Stimulated activated CD4-positive, alpha-beta T cell treated with anti-CD3 and anti-CD28 coated beads, Interleukin-15, amount 100 ng/mL, for 24 hours (primary cell): ENCODE results near the gene RSL1D1.
A peak's percentile ranks its signal among the peaks of the same experiment; 100 is the strongest.
"Not testable (repeated sequence)": the region's sequence is repeated elsewhere in the genome, so short reads cannot be mapped to it uniquely, and the experiment has no call there.

ENCODE experiments used
- DNase-seq: peaks from one replicate; pipeline ENCODE4 v3.0.0-alpha.2; 2020

Gene RSL1D1

DNA sequence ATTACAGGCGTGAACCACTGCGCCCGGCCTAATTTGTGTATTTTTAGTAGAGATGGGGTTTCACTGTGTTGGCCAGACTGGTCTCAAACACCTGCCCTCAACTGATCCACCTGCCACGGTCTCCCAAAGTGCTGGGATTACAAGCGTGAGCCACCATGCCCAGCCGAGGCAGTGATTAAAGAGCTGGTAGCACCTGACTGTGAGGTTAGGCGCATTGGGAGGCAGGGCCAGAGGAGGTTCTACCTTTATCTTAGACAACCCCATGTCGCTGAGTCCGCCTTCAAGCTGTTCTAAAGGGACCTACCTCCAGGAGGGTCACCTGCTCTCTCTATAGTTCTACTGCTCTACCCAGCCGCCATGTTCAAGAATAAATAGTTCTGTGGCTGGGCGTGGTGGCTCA is 8.1 kb downstream of the RSL1D1 start:
- DNase-seq = no peak

DNA sequence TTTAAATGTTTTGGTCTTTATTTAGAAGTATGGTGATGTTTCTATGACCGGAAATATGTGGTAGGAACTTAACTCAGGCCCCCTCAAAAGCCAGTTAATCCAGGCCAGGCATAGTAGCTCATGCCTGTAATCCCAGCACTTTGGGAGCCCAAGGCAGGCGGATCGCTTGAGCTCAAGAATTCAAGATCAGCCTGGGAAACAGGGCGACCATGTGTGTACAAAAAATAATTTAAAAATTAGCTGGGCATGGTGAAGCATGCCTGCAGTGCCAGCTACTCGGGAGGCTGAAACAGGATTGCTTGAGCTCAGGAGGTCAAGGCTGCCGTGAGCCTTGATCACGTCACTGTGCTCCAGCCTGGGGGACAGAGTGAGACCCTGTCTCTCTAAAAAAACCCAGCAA is 10.3 kb downstream of the RSL1D1 start:
- DNase-seq = no peak

GRCh38 chr16:11836650-11837244 is 14.6 kb downstream of the RSL1D1 start:
- no peak for DNase-seq

GRCh38 chr16:11835891-11836649 is 15.3 kb downstream of the RSL1D1 start:
- no peak for DNase-seq

- no peak for DNase-seq
These were observed 16.0 kb downstream of the RSL1D1 start for GRCh38 chr16:11835309-11835708.

DNA sequence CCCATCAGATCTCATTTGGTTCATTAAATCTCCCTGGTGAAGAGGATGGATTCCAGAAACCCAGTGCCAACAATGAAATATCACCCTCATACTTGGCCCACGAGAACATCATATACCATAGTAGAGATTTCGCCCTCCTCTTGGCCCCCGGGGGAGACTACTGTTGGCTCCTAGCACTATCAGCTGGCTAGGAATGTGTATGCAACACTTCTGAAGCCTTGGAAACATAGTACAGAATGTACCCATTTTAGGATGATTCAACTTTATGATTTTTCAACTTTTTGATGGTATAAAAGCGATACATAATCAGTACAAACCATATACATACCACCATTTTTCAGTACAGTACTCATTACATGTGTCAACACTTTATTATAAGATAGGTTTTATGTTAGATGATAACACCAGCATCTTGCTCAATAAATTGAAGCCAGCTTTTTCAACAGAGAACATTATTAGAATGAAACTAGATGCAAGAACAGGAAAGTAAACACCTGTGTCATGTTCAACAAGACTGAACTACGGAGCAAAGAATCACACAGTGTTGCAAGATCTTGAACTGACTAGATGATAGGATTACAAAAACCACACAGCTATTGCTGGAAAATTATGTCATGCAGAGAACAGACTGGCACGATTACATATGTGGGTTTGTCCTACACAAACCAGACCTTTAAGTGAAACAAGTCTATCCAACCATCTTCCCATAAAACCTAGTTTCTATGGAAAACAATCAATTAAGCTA is 17.2 kb downstream of the RSL1D1 start:
- DNase-seq = no peak

DNA sequence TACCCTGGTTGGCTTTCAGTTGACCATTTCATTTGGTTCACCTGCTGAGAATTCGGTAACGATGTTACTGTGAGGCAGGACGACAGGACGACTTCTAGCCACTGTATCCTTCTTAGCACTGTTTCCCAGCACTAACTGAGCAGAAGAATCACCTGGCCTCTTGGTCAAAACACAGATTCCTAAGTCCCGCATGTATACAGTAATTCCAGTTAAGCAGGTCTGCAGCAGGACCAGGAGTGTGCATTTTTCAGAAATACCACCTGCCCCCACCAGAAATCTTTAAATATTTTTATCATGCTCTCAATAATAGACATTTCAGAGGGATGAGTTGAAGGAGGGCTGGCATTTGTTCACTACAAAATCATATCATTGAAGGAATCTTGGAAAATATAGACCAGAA is 22.6 kb downstream of the RSL1D1 start:
- no peak for DNase-seq

GRCh38 chr16:11825520-11826165 is 25.7 kb downstream of the RSL1D1 start:
- not testable (repeated sequence) for DNase-seq

GRCh38 chr16:11824362-11824761 is 27.0 kb downstream of the RSL1D1 start:
- no peak for DNase-seq

- DNase-seq = not testable (repeated sequence)
These were observed 27.7 kb downstream of the RSL1D1 start for GRCh38 chr16:11823645-11824044.

GRCh38 chr16:11819798-11820197 is 31.5 kb downstream of the RSL1D1 start:
- DNase-seq = no peak

DNA sequence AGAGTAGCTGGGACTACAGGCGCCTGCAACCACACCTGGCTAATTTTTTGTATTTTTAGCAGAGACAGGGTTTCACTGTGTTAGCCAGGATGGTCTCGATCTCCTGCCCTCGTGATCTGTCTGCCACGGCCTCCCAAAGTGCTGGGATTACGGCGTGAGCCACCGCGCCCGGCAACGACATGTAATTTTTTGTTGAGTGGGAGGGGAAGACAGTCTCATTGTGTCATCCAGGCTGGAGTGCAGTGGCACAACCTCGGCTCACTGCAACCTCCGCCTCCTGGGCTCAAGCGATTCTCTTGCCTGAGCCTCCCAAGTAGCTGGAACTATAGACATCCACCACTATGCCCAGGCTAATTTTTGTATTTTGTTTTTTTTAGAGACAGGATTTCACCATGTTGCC is 32.4 kb downstream of the RSL1D1 start:
- DNase-seq = not testable (repeated sequence)

- no peak for DNase-seq
These were observed 35.2 kb downstream of the RSL1D1 start for GRCh38 chr16:11816123-11816522.

GRCh38 chr16:11814800-11815199 is 36.5 kb downstream of the RSL1D1 start:
- not testable (repeated sequence) for DNase-seq

GRCh38 chr16:11806721-11807120 is 44.6 kb downstream of the RSL1D1 start:
- no peak for DNase-seq

GRCh38 chr16:11805556-11805955 is 45.8 kb downstream of the RSL1D1 start:
- DNase-seq = no peak

DNA sequence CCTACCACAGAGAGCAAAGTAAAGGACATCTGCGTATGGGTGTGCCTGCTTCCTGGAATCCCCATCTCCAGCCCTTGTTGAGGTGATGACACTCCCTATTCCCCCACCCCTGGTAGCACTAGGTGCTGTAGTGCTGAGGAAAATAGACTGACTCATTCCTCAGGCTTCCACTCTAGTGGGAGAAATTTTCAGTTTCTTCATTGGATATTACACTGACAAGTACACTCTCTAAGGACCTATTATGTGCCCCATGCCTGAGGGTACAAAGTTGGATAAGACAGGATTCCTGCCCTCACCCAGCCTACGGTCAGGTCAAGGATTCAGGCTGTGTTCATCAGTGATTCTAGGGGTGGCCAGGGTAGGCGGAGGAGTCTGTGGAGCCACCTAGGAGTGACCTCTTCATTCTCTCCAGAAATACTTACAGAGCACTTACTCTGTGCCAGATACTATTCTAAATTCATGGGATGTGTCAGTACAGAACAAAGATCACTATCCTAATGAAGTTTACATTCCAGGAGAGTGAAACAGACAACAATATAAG is 49.8 kb downstream of the RSL1D1 start:
- DNase-seq = no peak

GRCh38 chr16:11800382-11800718 is 51.0 kb downstream of the RSL1D1 start:
- no peak for DNase-seq

GRCh38 chr16:11799509-11800381 is 51.6 kb downstream of the RSL1D1 start:
- DNase-seq = peak; percentile 23

DNA sequence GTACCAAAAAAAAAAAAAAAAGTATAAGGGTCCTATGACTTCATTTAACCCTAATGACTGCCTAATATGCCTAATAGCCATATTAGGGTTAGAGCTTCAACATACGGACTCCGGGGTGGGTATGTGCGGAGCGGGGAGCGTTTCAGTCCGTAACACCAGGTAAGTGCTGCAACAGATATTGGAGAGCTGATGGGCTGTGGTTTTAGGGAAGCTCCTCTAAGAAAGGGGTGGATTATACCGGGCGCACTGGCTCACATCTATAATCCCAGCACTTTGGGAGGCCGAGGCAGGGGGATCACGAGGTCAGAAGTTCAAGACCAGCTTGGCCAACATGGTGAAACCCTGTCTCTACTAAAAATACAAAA is 52.3 kb downstream of the RSL1D1 start:
- no peak for DNase-seq

DNA sequence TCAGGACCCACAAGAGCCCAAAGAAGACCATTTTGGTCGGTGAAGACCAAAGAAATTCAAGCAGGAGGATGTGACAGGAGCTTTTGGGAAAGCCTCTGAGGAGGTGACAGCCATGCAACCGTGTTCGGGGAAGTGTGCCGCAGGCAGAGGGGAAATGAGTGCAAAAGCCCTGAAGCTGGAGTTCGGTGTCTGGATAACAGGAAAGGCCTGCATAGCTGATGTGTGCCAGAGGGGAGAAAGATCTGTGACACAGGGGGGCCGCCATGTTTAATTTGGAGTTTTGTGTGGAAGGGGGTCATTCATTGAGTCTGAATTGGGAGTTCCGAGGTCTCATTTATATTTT is 53.4 kb downstream of the RSL1D1 start:
- DNase-seq = peak; percentile 37

GRCh38 chr16:11797166-11797956 is 54.0 kb downstream of the RSL1D1 start, which contains the start of gene ZC3H7A:
Gene ZC3H7A, minus strand, starts transcription at chr16:11797258. Its CDS starts 14,904 bp downstream, at chr16:11782354.
- peak; percentile 96 for DNase-seq
